Activated CD8-positive, alpha-beta T cell treated with anti-CD3 and anti-CD28 coated beads for 36 hours (primary cell): ENCODE results near the gene BCKDHA. TPM values are rescaled to one million over a fixed set of nuclear protein-coding genes. Genes with fewer than 3 reads are reported as not detected.

Source experiments
- ATAC-seq: fragments of 200-7000 bp; cut with Tn5 transposase; one replicate; pipeline ENCODE4 v1.10.0; 2021; ENCODE audit warnings: mild to moderate bottlenecking, moderate library complexity
- CTCF ChIA-PET: fragments of 350-600 bp; sonication (Branson Sonifier 250); formaldehyde crosslinking; loops from one replicate; lab custom pipeline; 2021; ENCODE audit warnings: antibody characterized with exemption; lab: Charles Lee
- POLR2A ChIA-PET: fragments of 350-600 bp; sonication (Branson Sonifier 250); formaldehyde crosslinking; loops from one replicate; lab custom pipeline; 2021; ENCODE audit warnings: antibody characterized with exemption; lab: Charles Lee
- DNase-seq: peaks from one replicate; pipeline ENCODE4 v3.0.0-alpha.2; 2020
- H3K27ac Mint-ChIP-seq: one replicate; pipeline ENCODE4 v1.8.0; 2021; ENCODE audit warnings: mild to moderate bottlenecking, mixed read lengths
- H3K27me3 Mint-ChIP-seq: one replicate; pipeline ENCODE4 v1.8.0; 2021; ENCODE audit warnings: mixed read lengths
- H3K36me3 Mint-ChIP-seq: one replicate; pipeline ENCODE4 v1.8.0; 2021; ENCODE audit warnings: low read depth, mixed read lengths
- H3K4me1 Mint-ChIP-seq: one replicate; pipeline ENCODE4 v1.8.0; 2021; ENCODE audit warnings: low read depth, mixed read lengths
- H3K4me3 Mint-ChIP-seq: one replicate; pipeline ENCODE4 v1.8.0; 2021; ENCODE audit warnings: mild to moderate bottlenecking, moderate library complexity, mixed read lengths
- H3K9me3 Mint-ChIP-seq: one replicate; pipeline ENCODE4 v1.8.0; 2021; ENCODE audit warnings: mixed read lengths
- CTCF ChIP-seq: fragments of 200-600 bp; IDR thresholded peaks from one replicate; pipeline ENCODE4 v1.8.0; 2022; ENCODE audit warnings: antibody characterized with exemption, mild to moderate bottlenecking
- intact Hi-C: fragments of 100-400 bp; cut with micrococcal nuclease; formaldehyde crosslinking; loops from one replicate; pipeline ENCODE4 v1.10.0; 2022
- total RNA-seq, 2 experiments: library from RNA; stranded (reverse); gene quantifications; one replicate each; pipeline ENCODE4 v1.2.3, GENCODE V29; 2021

BCKDHA gene
- total RNA-seq, 2 experiments from 2014 or later: 32.3 to 36.9 TPM

- Mint-ChIP-seq H3K27me3 (peaks cover 5% of the 10 kb centered on the region), H3K4me3 (no peak overlapping the region), H3K4me1 (peaks cover 17% of the 10 kb centered on the region), H3K27ac (no peak overlapping the region), H3K36me3 (peaks cover 8% of the 10 kb centered on the region), H3K9me3 (no peaks in the 10 kb centered on the region)
- POLR2A ChIA-PET: interaction anchor here (0.9 to 3.2 kb wide), 2 partner anchors 8 to 95 kb away, joined by 3 to 14 read pairs; no protein-coding TSS in a partner anchor
- no peak for TF ChIP-seq CTCF
- CTCF ChIA-PET: interaction anchor here (2.8 kb wide), 1 partner anchor 8 kb away, joined by 32 read pairs; no protein-coding TSS in a partner anchor
- no peak for ATAC-seq
- intact Hi-C loops: no loop called here
- no peak for DNase-seq
These were observed 43.8 kb downstream of the BCKDHA start for GRCh38 chr19:41441321-41441945.

GRCh38 chr19:41442473-41443355 is 45.1 kb downstream of the BCKDHA start, which contains the start of gene ERICH4:
TSS of gene ERICH4 (plus strand) at chr19:41443156. CDS start at chr19:41443170, 14 bp downstream.
- Mint-ChIP-seq H3K4me1 (peaks cover 10% of the 10 kb centered on the region), H3K27me3 (peaks cover 10% of the 10 kb centered on the region), H3K36me3 (peaks cover 2% of the 10 kb centered on the region), H3K27ac (no peak within 1 kb of the TSS), H3K4me3 (no peak within 1 kb of the TSS), H3K9me3 (no peaks in the 10 kb centered on the region)
- ATAC-seq (no peak), DNase-seq (no peak)
- intact Hi-C loops: no loop called here
- CTCF ChIA-PET: interaction anchor here (1.0 kb wide), 1 partner anchor 155 kb away, joined by 3 read pairs; no protein-coding TSS in a partner anchor
- POLR2A ChIA-PET: interaction anchor here (0.9 kb wide), 1 partner anchor 97 kb away, joined by 3 read pairs; no protein-coding TSS in a partner anchor
- TF ChIP-seq CTCF: no peak

GRCh38 chr19:41443813-41444455 is 46.3 kb downstream of the BCKDHA start:
- Mint-ChIP-seq H3K4me3 (no peak overlapping the region), H3K9me3 (no peaks in the 10 kb centered on the region), H3K27ac (no peak overlapping the region), H3K4me1 (peaks cover 3% of the 10 kb centered on the region), H3K36me3 (no peaks in the 10 kb centered on the region), H3K27me3 (peaks cover 10% of the 10 kb centered on the region)
- CTCF ChIA-PET: interaction anchor here (1.0 to 15.6 kb wide), 2 partner anchors 126 to 153 kb away, joined by 3 to 272 read pairs; partner anchors contain the start of gene CEACAM21
- TF ChIP-seq CTCF: no peak
- no peak for ATAC-seq
- intact Hi-C loops: no loop called here
- POLR2A ChIA-PET: no interaction called here
- DNase-seq: no peak

- no peak overlapping the region for H3K4me3 Mint-ChIP-seq
- intact Hi-C loops: loop anchor here (5.0 kb wide), 1 partner anchor 127 kb away; no protein-coding TSS in a partner anchor
- DNase-seq (no peak), ATAC-seq (no peak)
- H3K4me1 Mint-ChIP-seq: no peaks in the 10 kb centered on the region
- ChIA-PET CTCF (interaction anchor here (1.4 to 15.6 kb wide), 2 partner anchors 93 to 124 kb away, joined by 3 to 272 read pairs; partner anchors contain the start of gene CEACAM21), POLR2A (no interaction called here)
- peaks cover 10% of the 10 kb centered on the region for H3K27me3 Mint-ChIP-seq
- H3K36me3 Mint-ChIP-seq: no peaks in the 10 kb centered on the region
- no peak overlapping the region for H3K27ac Mint-ChIP-seq
- TF ChIP-seq CTCF: no peak
- H3K9me3 Mint-ChIP-seq: no peaks in the 10 kb centered on the region
These were observed 48.0 kb downstream of the BCKDHA start for GRCh38 chr19:41445575-41445974.
